Thyroid gland (tissue), 4 donors: ENCODE data around the gene PCCA. TPM values are rescaled to one million over a fixed set of nuclear protein-coding genes. Genes with fewer than 3 reads are reported as not detected.

Source experiments
- DNase-seq, 2 donors: peaks; one replicate each; pipeline ENCODE4 v3.0.0-alpha.2; 2019
- H3K27ac ChIP-seq, 3 donors: fragments of 200-600 bp; sonication (generic); 1 replicate in 2 of 3; 2 replicates in 1 of 3; pipeline ENCODE4 v1.5.1; 2016 to 2019; ENCODE audit warnings: mild to moderate bottlenecking in 1 of 3, moderate library complexity in 1 of 3
- H3K27me3 ChIP-seq: fragments of 200-600 bp; sonication (generic); one replicate; pipeline ENCODE4 v1.5.1; 2019
- H3K36me3 ChIP-seq, 2 donors: fragments of 200-600 bp; sonication (generic); one replicate each; pipeline ENCODE4 v1.5.1; 2016 to 2019
- H3K4me1 ChIP-seq, 2 donors: fragments of 200-600 bp; sonication (generic); one replicate each; pipeline ENCODE4 v1.5.1; 2017 to 2019
- H3K4me3 ChIP-seq, 3 donors: fragments of 200-600 bp; sonication (generic); replicated peaks in 1 of 3; 1 replicate in 2 of 3; 2 replicates in 1 of 3; pipeline ENCODE4 v1.5.1; 2016; ENCODE audit warnings: mild to moderate bottlenecking in 1 of 3
- H3K9me3 ChIP-seq: fragments of 200-600 bp; sonication (generic); one replicate; pipeline ENCODE4 v1.5.1; 2017
- POLR2A ChIP-seq, 2 donors: fragments of 450-650 bp; IDR thresholded peaks; one replicate each; pipeline ENCODE4 v1.6.1; 2017; ENCODE audit warnings: antibody characterized with exemption in 2 of 2, mild to moderate bottlenecking in 2 of 2, moderate library complexity in 1 of 2
- WGBS, 2 donors: methylation state at CpG; one replicate each; pipeline ENCODE4 v1.1.5; 2017; 5-methylcytosine and 5-hydroxymethylcytosine counted together
- intact Hi-C: fragments of 100-400 bp; cut with DNase I; formaldehyde crosslinking; loops from one replicate; pipeline ENCODE4 v1.15.1; 2023
- total RNA-seq, 4 donors: library from RNA; depleted of rRNA; stranded (reverse); fragments of >200 nt; gene quantifications; one replicate each; pipeline ENCODE4 v1.2.3, GENCODE V29; 2016
- TF ChIP-seq, protein P1 (sequence below), 6 experiments: fragments of 200-600 bp in 3 of 6; fragments of 450-650 bp in 3 of 6; sonication (generic) in 3 of 6; IDR thresholded peaks; one replicate each; pipeline ENCODE4 v1.5.1; 2016 to 2019; ENCODE audit warnings: antibody characterized with exemption in 6 of 6, mild to moderate bottlenecking in 2 of 6, inconsistent platforms in 1 of 6, moderate library complexity in 1 of 6

PCCA gene
- total RNA-seq, 4 donors from 2014 or later, result 54.3 to 95.2 (median 67.7) TPM

DNA sequence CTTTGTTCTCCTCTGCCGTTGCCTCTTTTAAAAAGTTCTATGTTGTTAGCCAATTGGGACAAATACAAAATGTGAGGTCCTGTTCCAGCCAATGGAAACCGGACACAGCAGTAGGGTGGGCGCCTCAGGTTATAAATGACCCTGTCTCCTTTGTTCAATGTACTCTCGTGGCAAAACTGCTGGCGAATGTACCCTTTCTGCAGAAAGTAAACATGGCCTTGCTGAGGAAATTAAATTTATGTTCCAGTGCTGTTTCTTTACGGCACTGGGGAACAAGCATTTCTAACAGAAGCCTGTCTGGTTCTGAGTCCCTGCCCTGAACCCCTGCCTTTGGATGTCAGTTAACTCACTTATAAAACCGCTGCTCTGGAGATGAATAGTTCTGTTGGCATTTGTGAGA lies 140.7 kb downstream of the PCCA start:
- Histone ChIP-seq H3K4me1 (peaks cover 26 to 27% of the 10 kb centered on the region in 2 donors), H3K9me3 (no peaks in the 10 kb centered on the region), H3K4me3 (no peak overlapping the region), H3K27me3 (no peaks in the 10 kb centered on the region), H3K36me3 (no peaks in the 10 kb centered on the region), H3K27ac (no peak overlapping the region)
- no peak for DNase-seq
- WGBS, 2 donors, result 97% methylated on average over 7 of the region's 7 CpGs
- intact Hi-C loops, result loop anchor here (10.0 kb wide), 2 partner anchors 145 to 575 kb away; partner anchors contain the start of gene PCCA
- TF ChIP-seq, protein P1, sequence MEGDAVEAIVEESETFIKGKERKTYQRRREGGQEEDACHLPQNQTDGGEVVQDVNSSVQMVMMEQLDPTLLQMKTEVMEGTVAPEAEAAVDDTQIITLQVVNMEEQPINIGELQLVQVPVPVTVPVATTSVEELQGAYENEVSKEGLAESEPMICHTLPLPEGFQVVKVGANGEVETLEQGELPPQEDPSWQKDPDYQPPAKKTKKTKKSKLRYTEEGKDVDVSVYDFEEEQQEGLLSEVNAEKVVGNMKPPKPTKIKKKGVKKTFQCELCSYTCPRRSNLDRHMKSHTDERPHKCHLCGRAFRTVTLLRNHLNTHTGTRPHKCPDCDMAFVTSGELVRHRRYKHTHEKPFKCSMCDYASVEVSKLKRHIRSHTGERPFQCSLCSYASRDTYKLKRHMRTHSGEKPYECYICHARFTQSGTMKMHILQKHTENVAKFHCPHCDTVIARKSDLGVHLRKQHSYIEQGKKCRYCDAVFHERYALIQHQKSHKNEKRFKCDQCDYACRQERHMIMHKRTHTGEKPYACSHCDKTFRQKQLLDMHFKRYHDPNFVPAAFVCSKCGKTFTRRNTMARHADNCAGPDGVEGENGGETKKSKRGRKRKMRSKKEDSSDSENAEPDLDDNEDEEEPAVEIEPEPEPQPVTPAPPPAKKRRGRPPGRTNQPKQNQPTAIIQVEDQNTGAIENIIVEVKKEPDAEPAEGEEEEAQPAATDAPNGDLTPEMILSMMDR (IDR thresholded peaks at IDR 0.05), result no peak

DNA sequence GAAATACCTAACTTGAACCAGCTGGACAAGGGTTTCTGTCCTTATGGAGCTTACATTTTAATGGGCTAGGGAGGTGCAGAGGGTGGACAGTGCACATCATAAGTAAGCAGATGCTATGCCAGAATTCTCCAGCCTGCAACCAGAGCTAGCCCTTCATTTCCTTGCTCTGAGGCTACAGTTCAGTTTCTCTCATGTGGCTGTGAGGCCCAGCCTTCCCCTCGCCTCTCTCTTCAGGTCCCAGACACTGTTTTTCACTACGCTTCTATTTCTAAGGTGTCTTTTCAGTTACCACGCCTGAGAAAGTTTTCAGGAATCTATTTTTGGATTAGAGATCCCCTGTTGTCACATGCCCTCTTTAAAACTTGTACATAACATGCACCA lies 141.9 kb downstream of the PCCA start:
- WGBS, 2 donors, result 75 to 94% methylated on average over 3 of the region's 3 CpGs
- TF ChIP-seq POLR2A (IDR thresholded peaks at IDR 0.05), result no peak
- TF ChIP-seq, protein P1 (IDR thresholded peaks at IDR 0.05), result no peak
- H3K27ac ChIP-seq, result no peak overlapping the region
- no peaks in the 10 kb centered on the region for H3K36me3 ChIP-seq
- H3K4me3 ChIP-seq, result no peak overlapping the region
- H3K4me1 ChIP-seq, result peaks cover 19 to 27% of the 10 kb centered on the region in 2 donors
- intact Hi-C loops, result loop anchor here (10.0 kb wide), 2 partner anchors 146 to 576 kb away; partner anchors contain the start of gene PCCA
- DNase-seq, result no peak
- no peaks in the 10 kb centered on the region for H3K9me3 ChIP-seq
- H3K27me3 ChIP-seq, result no peaks in the 10 kb centered on the region

DNA sequence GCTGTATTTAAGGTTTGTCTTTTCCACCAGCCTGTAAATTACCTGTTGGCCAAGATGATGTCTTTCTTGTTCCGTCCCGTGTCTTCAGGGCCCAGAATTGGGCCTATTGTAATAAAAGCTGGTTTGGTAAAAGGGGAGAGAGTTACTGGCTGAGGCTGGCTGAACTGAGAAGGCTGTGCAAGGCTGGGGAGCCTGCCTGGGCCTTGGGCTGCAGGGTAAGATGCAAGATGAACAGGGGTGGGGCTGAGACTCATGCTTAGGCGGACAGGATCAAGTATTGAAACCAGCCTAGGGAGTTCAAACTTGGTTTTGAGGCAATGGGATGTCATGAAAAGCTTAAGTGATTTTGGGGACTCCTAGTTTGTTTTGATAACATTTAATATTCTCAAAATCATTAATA lies 142.3 kb downstream of the PCCA start:
- no peak overlapping the region for H3K4me3 ChIP-seq
- no peak overlapping the region for H3K27ac ChIP-seq
- TF ChIP-seq POLR2A (IDR thresholded peaks at IDR 0.05), result no peak
- TF ChIP-seq, protein P1 (IDR thresholded peaks at IDR 0.05), result no peak
- H3K4me1 ChIP-seq, result peaks cover 17 to 24% of the 10 kb centered on the region in 2 donors
- WGBS, 2 donors, result 96 to 100% methylated on average over 3 of the region's 3 CpGs
- H3K36me3 ChIP-seq, result no peaks in the 10 kb centered on the region
- H3K27me3 ChIP-seq, result no peaks in the 10 kb centered on the region
- intact Hi-C loops, result loop anchor here (10.0 kb wide), 2 partner anchors 146 to 576 kb away; partner anchors contain the start of gene PCCA
- DNase-seq, result peak in 1 of 2 donors; percentile 12
- no peaks in the 10 kb centered on the region for H3K9me3 ChIP-seq

DNA sequence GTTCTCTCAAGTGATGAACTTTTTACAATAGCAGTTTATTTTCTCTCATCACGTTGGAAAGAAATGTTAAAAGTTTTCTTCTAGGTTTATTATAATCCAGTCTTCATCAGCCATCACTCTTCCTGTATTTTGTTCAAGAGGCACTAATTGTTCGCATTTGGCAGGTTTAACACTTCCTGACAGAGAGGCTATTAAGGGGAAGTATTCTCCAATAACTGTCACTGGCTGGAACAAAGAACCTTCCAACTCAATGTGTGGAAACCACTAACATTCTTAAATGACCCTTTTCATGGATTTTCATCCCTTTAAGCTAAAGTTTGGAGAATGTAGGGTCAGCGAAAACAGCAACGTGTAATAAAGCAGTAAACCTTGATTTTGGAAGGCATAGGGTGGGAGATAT lies 145.1 kb downstream of the PCCA start:
- Histone ChIP-seq H3K4me3 (no peak overlapping the region), H3K36me3 (no peaks in the 10 kb centered on the region), H3K27me3 (no peaks in the 10 kb centered on the region), H3K4me1 (peaks cover 15 to 18% of the 10 kb centered on the region in 2 donors), H3K27ac (no peak overlapping the region), H3K9me3 (no peaks in the 10 kb centered on the region)
- WGBS, 2 donors, result 71 to 78% methylated on average over 4 of the region's 4 CpGs
- DNase-seq, result no peak
- no peak for TF ChIP-seq POLR2A (IDR thresholded peaks at IDR 0.05)
- TF ChIP-seq, protein P1 (IDR thresholded peaks at IDR 0.05), result no peak
- intact Hi-C loops, result loop anchor here (10.0 kb wide), 2 partner anchors 149 to 579 kb away; partner anchors contain the start of gene PCCA

DNA sequence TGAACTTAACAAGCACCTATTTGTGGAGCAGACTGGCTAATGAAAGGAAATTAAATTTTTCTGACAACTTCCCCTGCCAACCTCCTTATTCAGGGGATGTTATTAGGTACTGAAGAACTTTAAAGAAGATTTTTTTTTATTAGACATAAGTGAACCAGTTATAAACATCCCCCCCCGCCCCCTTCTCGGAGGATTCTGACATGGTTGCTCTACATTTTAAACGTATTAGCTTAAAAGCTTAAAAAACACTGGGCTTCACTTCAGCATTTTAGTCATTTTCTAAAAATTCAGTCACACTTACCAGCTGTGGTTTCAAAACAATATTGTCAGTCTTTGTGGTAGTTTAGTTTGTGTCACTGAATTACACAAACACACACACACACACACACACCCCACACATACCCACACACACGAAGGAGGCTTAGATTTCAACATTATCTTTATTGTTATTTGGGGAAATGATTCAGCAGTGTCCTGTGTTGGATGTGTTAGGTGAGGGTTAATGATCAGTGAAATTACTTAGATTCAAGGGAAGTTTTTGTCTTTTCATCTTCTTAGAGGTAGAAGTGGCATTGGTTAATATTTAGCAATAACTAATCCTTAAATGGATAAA lies 145.7 kb downstream of the PCCA start:
- TF ChIP-seq, protein P1 (IDR thresholded peaks at IDR 0.05), result no peak
- no peak for TF ChIP-seq POLR2A (IDR thresholded peaks at IDR 0.05)
- no peaks in the 10 kb centered on the region for H3K36me3 ChIP-seq
- H3K4me1 ChIP-seq, result peaks cover 15 to 16% of the 10 kb centered on the region in 2 donors
- H3K27ac ChIP-seq, result no peak overlapping the region
- H3K4me3 ChIP-seq, result no peak overlapping the region
- 85 to 90% methylated on average over 4 of the region's 4 CpGs for WGBS, 2 donors
- no peak for DNase-seq
- intact Hi-C loops, result loop anchor here (5.0 to 10.0 kb wide), 3 partner anchors 150 to 580 kb away; partner anchors contain the start of gene PCCA
- no peaks in the 10 kb centered on the region for H3K9me3 ChIP-seq
- no peaks in the 10 kb centered on the region for H3K27me3 ChIP-seq
